Measurements from ENCODE around the gene LYPD6B.

- TF ChIP-seq CTCF (conservative IDR thresholded peaks at IDR 0.05; ENCODE audit: low read length) (no peak), EZH2phosphoT487 (IDR thresholded peaks at IDR 0.05; ENCODE audit: borderline replicate concordance) (no peak)
Observed at GRCh38 chr2:149115781-149116180, 77.3 kb downstream of the LYPD6B start.

Data from Loucy (cell line).